ENCODE results near the gene FAH.

FAH gene

GRCh38 chr15:80156176-80156720, 3.4 kb downstream of the FAH start:
- peaks cover 17% of the 10 kb centered on the region for H3K4me1 ChIP-seq (ENCODE audit: control insufficient read depth, insufficient read depth, low read length, poor library complexity, severe bottlenecking)
- H3K9me3 ChIP-seq (ENCODE audit: control insufficient read depth, low read length), result no peaks in the 10 kb centered on the region
- DNase-seq, result no peak
- H3K4me3 ChIP-seq (ENCODE audit: insufficient read depth, low read depth, low read length, poor library complexity, severe bottlenecking), result no peak overlapping the region
- no peak overlapping the region for H3K27ac ChIP-seq (ENCODE audit: insufficient read depth, low read length, poor library complexity, severe bottlenecking)
- no peaks in the 10 kb centered on the region for H3K36me3 ChIP-seq (ENCODE audit: control insufficient read depth, insufficient read depth, low read length)
- no peaks in the 10 kb centered on the region for H3K27me3 ChIP-seq (replicated peaks; ENCODE audit: control insufficient read depth, insufficient read depth, low read length, poor library complexity, severe bottlenecking)

- Histone ChIP-seq H3K4me1 (ENCODE audit: control insufficient read depth, insufficient read depth, low read length, poor library complexity, severe bottlenecking) (peaks cover 17% of the 10 kb centered on the region), H3K27ac (ENCODE audit: insufficient read depth, low read length, poor library complexity, severe bottlenecking) (no peak overlapping the region), H3K36me3 (ENCODE audit: control insufficient read depth, insufficient read depth, low read length) (no peaks in the 10 kb centered on the region), H3K4me3 (ENCODE audit: insufficient read depth, low read depth, low read length, poor library complexity, severe bottlenecking) (no peak overlapping the region), H3K9me3 (ENCODE audit: control insufficient read depth, low read length) (no peaks in the 10 kb centered on the region), H3K27me3 (replicated peaks; ENCODE audit: control insufficient read depth, insufficient read depth, low read length, poor library complexity, severe bottlenecking) (no peaks in the 10 kb centered on the region)
- no peak for DNase-seq
These were observed 4.4 kb downstream of the FAH start for GRCh38 chr15:80157215-80157614.

GRCh38 chr15:80159301-80159700, 6.5 kb downstream of the FAH start:
- Histone ChIP-seq H3K4me3 (ENCODE audit: insufficient read depth, low read depth, low read length, poor library complexity, severe bottlenecking) (no peak overlapping the region), H3K36me3 (ENCODE audit: control insufficient read depth, insufficient read depth, low read length) (no peaks in the 10 kb centered on the region), H3K27me3 (replicated peaks; ENCODE audit: control insufficient read depth, insufficient read depth, low read length, poor library complexity, severe bottlenecking) (no peaks in the 10 kb centered on the region), H3K9me3 (ENCODE audit: control insufficient read depth, low read length) (no peaks in the 10 kb centered on the region), H3K4me1 (ENCODE audit: control insufficient read depth, insufficient read depth, low read length, poor library complexity, severe bottlenecking) (peaks cover 8% of the 10 kb centered on the region), H3K27ac (ENCODE audit: insufficient read depth, low read length, poor library complexity, severe bottlenecking) (no peak overlapping the region)
- DNase-seq, result no peak

- no peaks in the 10 kb centered on the region for H3K36me3 ChIP-seq (ENCODE audit: control insufficient read depth, insufficient read depth, low read length)
- H3K4me3 ChIP-seq (ENCODE audit: insufficient read depth, low read depth, low read length, poor library complexity, severe bottlenecking), result no peak overlapping the region
- no peak overlapping the region for H3K27ac ChIP-seq (ENCODE audit: insufficient read depth, low read length, poor library complexity, severe bottlenecking)
- no peak for DNase-seq
- no peaks in the 10 kb centered on the region for H3K9me3 ChIP-seq (ENCODE audit: control insufficient read depth, low read length)
- no peaks in the 10 kb centered on the region for H3K27me3 ChIP-seq (replicated peaks; ENCODE audit: control insufficient read depth, insufficient read depth, low read length, poor library complexity, severe bottlenecking)
- peaks cover 8% of the 10 kb centered on the region for H3K4me1 ChIP-seq (ENCODE audit: control insufficient read depth, insufficient read depth, low read length, poor library complexity, severe bottlenecking)
These were observed 7.2 kb downstream of the FAH start for GRCh38 chr15:80159811-80160569.

GRCh38 chr15:80160570-80161156, 7.9 kb downstream of the FAH start:
- Histone ChIP-seq H3K27me3 (replicated peaks; ENCODE audit: control insufficient read depth, insufficient read depth, low read length, poor library complexity, severe bottlenecking) (no peaks in the 10 kb centered on the region), H3K4me1 (ENCODE audit: control insufficient read depth, insufficient read depth, low read length, poor library complexity, severe bottlenecking) (peaks cover 8% of the 10 kb centered on the region), H3K4me3 (ENCODE audit: insufficient read depth, low read depth, low read length, poor library complexity, severe bottlenecking) (no peak overlapping the region), H3K27ac (ENCODE audit: insufficient read depth, low read length, poor library complexity, severe bottlenecking) (no peak overlapping the region), H3K36me3 (ENCODE audit: control insufficient read depth, insufficient read depth, low read length) (no peaks in the 10 kb centered on the region), H3K9me3 (ENCODE audit: control insufficient read depth, low read length) (no peaks in the 10 kb centered on the region)
- DNase-seq, result no peak

GRCh38 chr15:80161468-80162016, 8.7 kb downstream of the FAH start:
- H3K27ac ChIP-seq (ENCODE audit: insufficient read depth, low read length, poor library complexity, severe bottlenecking), result no peak overlapping the region
- no peak overlapping the region for H3K4me3 ChIP-seq (ENCODE audit: insufficient read depth, low read depth, low read length, poor library complexity, severe bottlenecking)
- no peaks in the 10 kb centered on the region for H3K27me3 ChIP-seq (replicated peaks; ENCODE audit: control insufficient read depth, insufficient read depth, low read length, poor library complexity, severe bottlenecking)
- no peaks in the 10 kb centered on the region for H3K36me3 ChIP-seq (ENCODE audit: control insufficient read depth, insufficient read depth, low read length)
- DNase-seq, result no peak
- H3K9me3 ChIP-seq (ENCODE audit: control insufficient read depth, low read length), result no peaks in the 10 kb centered on the region
- H3K4me1 ChIP-seq (ENCODE audit: control insufficient read depth, insufficient read depth, low read length, poor library complexity, severe bottlenecking), result peaks cover 8% of the 10 kb centered on the region

- DNase-seq, result no peak
- H3K27ac ChIP-seq (ENCODE audit: insufficient read depth, low read length, poor library complexity, severe bottlenecking), result no peak overlapping the region
- H3K36me3 ChIP-seq (ENCODE audit: control insufficient read depth, insufficient read depth, low read length), result no peaks in the 10 kb centered on the region
- peaks cover 8% of the 10 kb centered on the region for H3K4me1 ChIP-seq (ENCODE audit: control insufficient read depth, insufficient read depth, low read length, poor library complexity, severe bottlenecking)
- H3K9me3 ChIP-seq (ENCODE audit: control insufficient read depth, low read length), result no peaks in the 10 kb centered on the region
- no peaks in the 10 kb centered on the region for H3K27me3 ChIP-seq (replicated peaks; ENCODE audit: control insufficient read depth, insufficient read depth, low read length, poor library complexity, severe bottlenecking)
- no peak overlapping the region for H3K4me3 ChIP-seq (ENCODE audit: insufficient read depth, low read depth, low read length, poor library complexity, severe bottlenecking)
These were observed 9.3 kb downstream of the FAH start for GRCh38 chr15:80162059-80162554.

- no peak for DNase-seq
- Histone ChIP-seq H3K4me3 (ENCODE audit: insufficient read depth, low read depth, low read length, poor library complexity, severe bottlenecking) (no peak overlapping the region), H3K9me3 (ENCODE audit: control insufficient read depth, low read length) (no peaks in the 10 kb centered on the region), H3K27ac (ENCODE audit: insufficient read depth, low read length, poor library complexity, severe bottlenecking) (no peak overlapping the region), H3K4me1 (ENCODE audit: control insufficient read depth, insufficient read depth, low read length, poor library complexity, severe bottlenecking) (peaks cover 8% of the 10 kb centered on the region), H3K36me3 (ENCODE audit: control insufficient read depth, insufficient read depth, low read length) (no peaks in the 10 kb centered on the region), H3K27me3 (replicated peaks; ENCODE audit: control insufficient read depth, insufficient read depth, low read length, poor library complexity, severe bottlenecking) (no peaks in the 10 kb centered on the region)
These were observed 10.4 kb downstream of the FAH start for GRCh38 chr15:80163217-80163616.

GRCh38 chr15:80163897-80164296, 11.1 kb downstream of the FAH start:
- no peaks in the 10 kb centered on the region for H3K27me3 ChIP-seq (replicated peaks; ENCODE audit: control insufficient read depth, insufficient read depth, low read length, poor library complexity, severe bottlenecking)
- no peaks in the 10 kb centered on the region for H3K36me3 ChIP-seq (ENCODE audit: control insufficient read depth, insufficient read depth, low read length)
- no peak overlapping the region for H3K27ac ChIP-seq (ENCODE audit: insufficient read depth, low read length, poor library complexity, severe bottlenecking)
- peaks cover 8% of the 10 kb centered on the region for H3K4me1 ChIP-seq (ENCODE audit: control insufficient read depth, insufficient read depth, low read length, poor library complexity, severe bottlenecking)
- H3K4me3 ChIP-seq (ENCODE audit: insufficient read depth, low read depth, low read length, poor library complexity, severe bottlenecking), result no peak overlapping the region
- no peaks in the 10 kb centered on the region for H3K9me3 ChIP-seq (ENCODE audit: control insufficient read depth, low read length)
- DNase-seq, result no peak

GRCh38 chr15:80167936-80168335, 15.1 kb downstream of the FAH start:
- no peak overlapping the region for H3K4me3 ChIP-seq (ENCODE audit: insufficient read depth, low read depth, low read length, poor library complexity, severe bottlenecking)

More at GRCh38 chr15:80167936-80168335, 15.1 kb downstream of the FAH start:
- H3K4me1 ChIP-seq (ENCODE audit: control insufficient read depth, insufficient read depth, low read length, poor library complexity, severe bottlenecking), result no peaks in the 10 kb centered on the region
- no peak for DNase-seq
- no peaks in the 10 kb centered on the region for H3K9me3 ChIP-seq (ENCODE audit: control insufficient read depth, low read length)
- no peaks in the 10 kb centered on the region for H3K36me3 ChIP-seq (ENCODE audit: control insufficient read depth, insufficient read depth, low read length)
- no peak overlapping the region for H3K27ac ChIP-seq (ENCODE audit: insufficient read depth, low read length, poor library complexity, severe bottlenecking)
- no peaks in the 10 kb centered on the region for H3K27me3 ChIP-seq (replicated peaks; ENCODE audit: control insufficient read depth, insufficient read depth, low read length, poor library complexity, severe bottlenecking)

All from effector memory CD4-positive, alpha-beta T cell (primary cell).